ENCODE data around the gene PCNX3. TPM values are rescaled to one million over a fixed set of nuclear protein-coding genes. Genes with fewer than 3 reads are reported as not detected.

The PCNX3 gene
- total RNA-seq, 1 donor from 2014 or later = 45.6 TPM

DNA sequence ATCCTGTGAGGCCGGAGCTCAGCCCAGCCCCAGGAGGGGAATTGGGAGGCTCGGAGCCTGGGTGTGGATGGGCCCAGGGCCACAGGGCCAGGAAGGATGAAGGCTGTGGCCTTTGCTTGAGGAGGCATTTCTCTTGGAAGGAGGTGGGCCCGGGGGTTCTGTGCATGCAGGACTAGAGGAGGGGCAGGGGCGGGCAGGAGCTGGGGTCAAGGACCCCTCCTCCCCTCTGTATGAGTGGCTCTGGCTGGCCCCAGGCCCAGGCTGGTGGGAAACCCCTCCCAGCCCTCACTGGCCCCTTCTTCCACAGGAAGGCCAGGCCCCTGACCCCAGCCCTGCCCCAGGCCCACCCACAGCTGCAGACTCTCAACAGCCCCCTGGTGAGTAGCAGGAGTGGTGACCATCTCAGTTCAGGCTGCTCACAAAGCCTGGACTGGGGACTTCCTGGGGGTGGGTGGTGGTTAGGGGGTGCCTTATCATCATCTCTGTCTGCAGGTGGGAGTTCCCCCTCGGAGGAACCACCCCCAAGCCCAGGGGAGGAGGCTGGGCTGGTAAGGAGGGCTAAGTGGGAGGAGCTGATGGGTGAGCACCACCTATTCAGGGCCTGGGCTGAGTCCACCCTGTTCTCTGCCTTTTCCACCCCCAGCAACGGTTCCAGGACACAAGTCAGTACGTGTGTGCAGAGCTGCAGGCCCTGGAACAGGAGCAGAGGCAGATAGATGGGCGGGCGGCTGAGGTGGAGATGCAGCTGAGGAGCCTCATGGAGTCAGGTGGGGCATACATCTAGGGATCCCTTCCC lies 25.9 kb upstream of the PCNX3 start:
- H3K4me1 ChIP-seq (ENCODE audit: insufficient read depth, low read length) = peaks cover 11% of the 10 kb centered on the region
- no peak overlapping the region for H2AFZ ChIP-seq (ENCODE audit: low read depth, low read length)
- TF ChIP-seq EZH2 (IDR thresholded peaks at IDR 0.05; ENCODE audit: insufficient read depth, low read length) = no peak
- TF ChIP-seq, protein P1, sequence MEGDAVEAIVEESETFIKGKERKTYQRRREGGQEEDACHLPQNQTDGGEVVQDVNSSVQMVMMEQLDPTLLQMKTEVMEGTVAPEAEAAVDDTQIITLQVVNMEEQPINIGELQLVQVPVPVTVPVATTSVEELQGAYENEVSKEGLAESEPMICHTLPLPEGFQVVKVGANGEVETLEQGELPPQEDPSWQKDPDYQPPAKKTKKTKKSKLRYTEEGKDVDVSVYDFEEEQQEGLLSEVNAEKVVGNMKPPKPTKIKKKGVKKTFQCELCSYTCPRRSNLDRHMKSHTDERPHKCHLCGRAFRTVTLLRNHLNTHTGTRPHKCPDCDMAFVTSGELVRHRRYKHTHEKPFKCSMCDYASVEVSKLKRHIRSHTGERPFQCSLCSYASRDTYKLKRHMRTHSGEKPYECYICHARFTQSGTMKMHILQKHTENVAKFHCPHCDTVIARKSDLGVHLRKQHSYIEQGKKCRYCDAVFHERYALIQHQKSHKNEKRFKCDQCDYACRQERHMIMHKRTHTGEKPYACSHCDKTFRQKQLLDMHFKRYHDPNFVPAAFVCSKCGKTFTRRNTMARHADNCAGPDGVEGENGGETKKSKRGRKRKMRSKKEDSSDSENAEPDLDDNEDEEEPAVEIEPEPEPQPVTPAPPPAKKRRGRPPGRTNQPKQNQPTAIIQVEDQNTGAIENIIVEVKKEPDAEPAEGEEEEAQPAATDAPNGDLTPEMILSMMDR (IDR thresholded peaks at IDR 0.05; ENCODE audit: insufficient read depth, low read depth, low read length) = no peak
- H3K27ac ChIP-seq (ENCODE audit: low read depth, low read length) = no peak overlapping the region
- DNase-seq (ENCODE audit: low read depth) (no peak), FAIRE-seq (no peak)
- peaks cover 20% of the 10 kb centered on the region for H4K20me1 ChIP-seq (ENCODE audit: insufficient read depth, low read length)
- Mint-ChIP-seq H3K27ac (ENCODE audit: unreplicated experiment) (no peak overlapping the region), H3K9me3 (ENCODE audit: unreplicated experiment) (no peaks in the 10 kb centered on the region), H3K4me3 (ENCODE audit: unreplicated experiment) (no peak overlapping the region), H3K36me3 (ENCODE audit: low read depth, unreplicated experiment) (no peaks in the 10 kb centered on the region), H3K27me3 (ENCODE audit: low read depth, unreplicated experiment) (peaks cover 18% of the 10 kb centered on the region), H3K4me1 (ENCODE audit: low read depth, unreplicated experiment) (peaks cover 6% of the 10 kb centered on the region)
- no peak overlapping the region for H3K9ac ChIP-seq (ENCODE audit: low read length)
- H3K79me2 ChIP-seq (ENCODE audit: insufficient read depth, low read length) = no peaks in the 10 kb centered on the region
- no peaks in the 10 kb centered on the region for H3K27me3 ChIP-seq (ENCODE audit: insufficient read depth, low read length)
- no peak overlapping the region for H3K4me2 ChIP-seq (ENCODE audit: low read length)
- H3K4me3 ChIP-seq (ENCODE audit: insufficient read depth, low read depth, low read length) = no peak overlapping the region
- H3K9me3 ChIP-seq (ENCODE audit: insufficient read depth, low read depth, low read length) = no peaks in the 10 kb centered on the region
- H3K36me3 ChIP-seq (ENCODE audit: insufficient read depth, low read length) = no peaks in the 10 kb centered on the region

DNA sequence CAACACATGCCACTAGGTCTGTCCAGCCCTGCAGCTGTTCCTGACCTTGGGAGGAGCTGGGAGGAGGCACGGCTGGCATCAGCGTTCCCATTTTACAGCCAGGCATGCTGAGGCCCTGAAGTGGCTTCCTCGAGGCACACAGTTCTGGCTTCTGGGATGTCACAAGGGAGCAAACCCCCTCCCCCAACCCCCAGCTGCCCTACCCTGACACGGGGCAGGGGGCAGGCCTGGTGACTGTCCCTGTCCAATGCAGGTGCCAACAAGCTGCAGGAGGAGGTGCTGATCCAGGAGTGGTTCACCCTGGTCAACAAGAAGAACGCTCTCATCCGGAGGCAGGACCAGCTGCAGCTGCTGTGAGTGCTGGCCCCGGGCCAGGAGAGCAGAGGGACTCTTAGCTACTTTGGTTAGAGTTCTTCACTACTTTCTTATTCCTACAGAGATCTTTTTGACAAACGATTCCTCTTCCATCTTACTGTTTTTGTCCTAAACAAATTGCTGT lies 25.3 kb upstream of the PCNX3 start:
- Histone ChIP-seq H3K36me3 (ENCODE audit: insufficient read depth, low read length) (no peaks in the 10 kb centered on the region), H3K9ac (ENCODE audit: low read length) (no peak overlapping the region), H3K4me1 (ENCODE audit: insufficient read depth, low read length) (peaks cover 11% of the 10 kb centered on the region), H4K20me1 (ENCODE audit: insufficient read depth, low read length) (peaks cover 19% of the 10 kb centered on the region), H3K4me2 (ENCODE audit: low read length) (no peak overlapping the region), H3K27me3 (ENCODE audit: insufficient read depth, low read length) (no peaks in the 10 kb centered on the region), H3K27ac (ENCODE audit: low read depth, low read length) (no peak overlapping the region), H3K4me3 (ENCODE audit: insufficient read depth, low read depth, low read length) (no peak overlapping the region), H2AFZ (ENCODE audit: low read depth, low read length) (no peak overlapping the region), H3K9me3 (ENCODE audit: insufficient read depth, low read depth, low read length) (no peaks in the 10 kb centered on the region), H3K79me2 (ENCODE audit: insufficient read depth, low read length) (no peaks in the 10 kb centered on the region)
- Mint-ChIP-seq H3K9me3 (ENCODE audit: unreplicated experiment) (no peaks in the 10 kb centered on the region), H3K4me1 (ENCODE audit: low read depth, unreplicated experiment) (peaks cover 6% of the 10 kb centered on the region), H3K4me3 (ENCODE audit: unreplicated experiment) (no peak overlapping the region), H3K36me3 (ENCODE audit: low read depth, unreplicated experiment) (no peaks in the 10 kb centered on the region), H3K27ac (ENCODE audit: unreplicated experiment) (no peak overlapping the region), H3K27me3 (ENCODE audit: low read depth, unreplicated experiment) (peaks cover 21% of the 10 kb centered on the region)
- TF ChIP-seq, protein P1 (IDR thresholded peaks at IDR 0.05; ENCODE audit: insufficient read depth, low read depth, low read length) = no peak
- TF ChIP-seq EZH2 (IDR thresholded peaks at IDR 0.05; ENCODE audit: insufficient read depth, low read length) = no peak
- FAIRE-seq (no peak), DNase-seq (ENCODE audit: low read depth) (no peak)
